ENCODE data around the gene F13A1.

- TF ChIP-seq GATA3 (IDR thresholded peaks at IDR 0.05; ENCODE audit: low read depth, low read length) (no peak), GATA2 (IDR thresholded peaks at IDR 0.05; ENCODE audit: low read depth, low read length) (no peak)
Observed at GRCh38 chr6:6285679-6286078, 34.8 kb downstream of the F13A1 start.

Measured in SH-SY5Y (cell line).